ENCODE measurements around the gene GFPT2. TPM values are rescaled to one million over a fixed set of nuclear protein-coding genes. Genes with fewer than 3 reads are reported as not detected.

The GFPT2 gene
- total and polyA plus RNA-seq, 2 of the 8 experiments (the other 6 are each of a cell fraction or from before 2014, with no cell fraction given): 83.7 to 143 TPM

DNA sequence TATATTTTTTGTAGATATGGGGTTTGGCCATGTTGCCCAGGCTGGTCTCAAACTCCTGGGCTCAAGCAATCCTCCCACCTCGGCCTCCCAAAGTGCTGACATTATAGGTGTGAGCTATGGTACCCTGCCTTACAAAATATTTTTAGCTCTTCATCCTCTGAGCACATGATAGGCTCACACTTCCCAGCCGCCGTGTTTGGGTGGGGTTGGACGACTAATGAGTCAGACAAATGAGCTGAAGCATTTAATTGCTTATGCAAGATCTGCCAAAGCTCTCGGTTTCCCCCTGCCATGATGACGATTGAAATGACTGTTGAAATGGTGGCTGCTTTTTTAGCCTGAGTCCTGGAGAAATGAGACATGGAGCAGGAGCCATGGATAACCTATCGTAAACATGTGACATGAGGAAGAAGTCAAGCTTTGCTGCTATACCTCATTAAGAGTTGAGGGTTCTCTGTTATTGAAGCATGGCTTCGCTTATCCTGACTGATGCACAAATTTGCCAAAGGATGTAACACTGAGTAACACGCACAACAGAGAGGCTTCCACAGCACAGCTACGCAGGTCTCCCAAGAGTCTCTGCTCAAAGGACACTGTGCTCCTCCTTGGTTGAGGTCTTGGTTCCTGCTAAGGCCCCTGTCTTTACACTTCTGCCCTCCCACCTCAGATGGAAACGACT lies 48.2 kb upstream of the GFPT2 start:
- Histone ChIP-seq H3K18ac (ENCODE audit: extremely low read depth, low read length) (no peak overlapping the region), H3K23me2 (ENCODE audit: low read depth, low read length) (no peaks in the 10 kb centered on the region), H2BK12ac (ENCODE audit: low read depth, low read length) (no peak overlapping the region), H3K9ac (replicated peaks in 1 of 4; ENCODE audit: extremely low read depth in 1 of 4, low read depth in 3 of 4, low read length in 3 of 4) (no peak overlapping the region), H2BK15ac (ENCODE audit: low read length) (no peak overlapping the region), H3K56ac (replicated peaks; ENCODE audit: insufficient read length, low read depth, low read length) (no peak overlapping the region), H3K36me3 (ENCODE audit: control insufficient read depth in 2 of 4, insufficient read depth in 4 of 4, low read length in 3 of 4) (no peaks in the 10 kb centered on the region), H2BK20ac (ENCODE audit: low read length) (no peak overlapping the region), H3K27ac (ENCODE audit: low read depth, low read length) (no peak overlapping the region), H4K20me1 (replicated peaks in 1 of 2; ENCODE audit: control insufficient read depth in 1 of 2, insufficient read depth in 2 of 2, low read length in 2 of 2) (no peaks in the 10 kb centered on the region), H4K91ac (replicated peaks; ENCODE audit: insufficient read length, low read length) (no peak overlapping the region), H3K14ac (ENCODE audit: insufficient read length) (no peak overlapping the region), H3K4ac (replicated peaks; ENCODE audit: insufficient read length, low read depth, low read length) (no peak overlapping the region), H2AK5ac (ENCODE audit: low read depth, low read length) (no peak overlapping the region), H2AFZ (ENCODE audit: low read length) (no peak overlapping the region), H3K27me3 (replicated peaks in 1 of 4; ENCODE audit: control insufficient read depth in 3 of 4, extremely low read depth in 1 of 4, insufficient read depth in 3 of 4, low read length in 3 of 4) (no peaks in the 10 kb centered on the region), H3K9me3 (ENCODE audit: insufficient read depth in 2 of 2, low read depth in 1 of 2, low read length in 1 of 2) (0 out of 4 replicates have a peak, but pooled peaks cover 0 to 2% of the 10 kb centered on the region in 2 experiments), H3K23ac (ENCODE audit: insufficient read length) (no peak overlapping the region), H2BK120ac (replicated peaks; ENCODE audit: low read depth, low read length) (no peak overlapping the region), H3K4me3 (ENCODE audit: extremely low read depth in 1 of 4, insufficient read depth in 2 of 4, low read depth in 3 of 4, low read length in 4 of 4) (no peak overlapping the region), H3K79me2 (ENCODE audit: control insufficient read depth in 1 of 2, insufficient read depth in 2 of 2, low read length in 2 of 2) (no peaks in the 10 kb centered on the region), H3K4me2 (ENCODE audit: insufficient read depth in 1 of 2, low read depth in 2 of 2, low read length in 2 of 2) (no peak overlapping the region), H4K5ac (ENCODE audit: insufficient read length, low read depth, low read length) (no peak overlapping the region), H4K8ac (ENCODE audit: extremely low read depth, insufficient read depth, low read length) (no peak overlapping the region), H3K79me1 (ENCODE audit: low read depth, low read length) (no peaks in the 10 kb centered on the region; the same call in 1 of the 2 replicates), H2BK5ac (ENCODE audit: low read depth, low read length) (no peak overlapping the region), H3K4me1 (replicated peaks in 1 of 4; ENCODE audit: control insufficient read depth in 3 of 4, insufficient read depth in 4 of 4, low read length in 3 of 4) (no peaks in the 10 kb centered on the region; a peak in 1 of 7 replicates)
- POLR2A ChIA-PET (ENCODE audit: partially characterized antibody): interaction anchor here (1.1 kb wide), 1 partner anchor 39 kb away, joined by 5 read pairs; no protein-coding TSS in a partner anchor
- FAIRE-seq (no peak), DNase-seq (ENCODE audit: low read depth in 1 of 2, low spot score in 2 of 2) (no peak)
- CTCF ChIA-PET (ENCODE audit: partially characterized antibody): interaction anchor here (0.7 to 2.0 kb wide), 6 partner anchors 11 to 69 kb away, joined by 3 to 6 read pairs (median 4); no protein-coding TSS in a partner anchor
- WGBS, 2 experiments (ENCODE audit: extremely low coverage in 1 of 2, insufficient coverage in 1 of 2, insufficient read length in 1 of 2, insufficient replicate concordance in 2 of 2, low coverage in 1 of 2, low lambda C conversion rate in 2 of 2, missing lambda C conversion rate in 1 of 2): 92% methylated on average over 11 of the region's 11 CpGs; no CpG with 5 or more reads in 1 of the 2 experiments
- TF ChIP-seq TCF12 (IDR thresholded peaks at IDR 0.05; ENCODE audit: low read depth, low read length) (no peak), EZH2 (IDR thresholded peaks at IDR 0.05; ENCODE audit: low read depth, low read length, severe bottlenecking) (no peak), NANOG (IDR thresholded peaks at IDR 0.05; ENCODE audit: insufficient read depth, low read depth, low read length, poor library complexity, severe bottlenecking) (no peak), SP4 (IDR thresholded peaks at IDR 0.05; ENCODE audit: low read length) (no peak), JUND (IDR thresholded peaks at IDR 0.05; ENCODE audit: low read length) (no peak), KDM5A (IDR thresholded peaks at IDR 0.05; ENCODE audit: low read length) (no peak), FOSL1 (IDR thresholded peaks at IDR 0.05; ENCODE audit: insufficient read depth, low read depth, low read length) (no peak), NRF1 (IDR thresholded peaks at IDR 0.05; ENCODE audit: low read depth, low read length) (no peak), TBP (IDR thresholded peaks at IDR 0.05; ENCODE audit: low read depth, low read length) (no peak), KDM1A (IDR thresholded peaks at IDR 0.05; ENCODE audit: borderline replicate concordance, low read length) (no peak)
- TF ChIP-seq, protein P1, sequence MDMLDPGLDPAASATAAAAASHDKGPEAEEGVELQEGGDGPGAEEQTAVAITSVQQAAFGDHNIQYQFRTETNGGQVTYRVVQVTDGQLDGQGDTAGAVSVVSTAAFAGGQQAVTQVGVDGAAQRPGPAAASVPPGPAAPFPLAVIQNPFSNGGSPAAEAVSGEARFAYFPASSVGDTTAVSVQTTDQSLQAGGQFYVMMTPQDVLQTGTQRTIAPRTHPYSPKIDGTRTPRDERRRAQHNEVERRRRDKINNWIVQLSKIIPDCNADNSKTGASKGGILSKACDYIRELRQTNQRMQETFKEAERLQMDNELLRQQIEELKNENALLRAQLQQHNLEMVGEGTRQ (IDR thresholded peaks at IDR 0.05; ENCODE audit: low read length): no peak
- TF ChIP-seq, protein P2, sequence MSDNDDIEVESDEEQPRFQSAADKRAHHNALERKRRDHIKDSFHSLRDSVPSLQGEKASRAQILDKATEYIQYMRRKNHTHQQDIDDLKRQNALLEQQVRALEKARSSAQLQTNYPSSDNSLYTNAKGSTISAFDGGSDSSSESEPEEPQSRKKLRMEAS (IDR thresholded peaks at IDR 0.05): no peak

Data from H1 (cell line).